Spleen (tissue), 11 donors: ENCODE data around the gene OR10A5. TPM values are rescaled to one million over a fixed set of nuclear protein-coding genes. Genes with fewer than 3 reads are reported as not detected.

Experiments
- DNase-seq: peaks from one replicate; pipeline ENCODE4 v3.0.0-alpha.2; 2020
- H3K27ac ChIP-seq, 8 donors: fragments of 200-600 bp; sonication (generic) in 7 of 8; 1 replicate in 4 of 8; 2 replicates in 4 of 8; pipeline versions ENCODE4 v1.5.0 to v1.8.0; 2016 to 2021; ENCODE audit warnings: inconsistent platforms in 4 of 8, mild to moderate bottlenecking in 4 of 8, moderate library complexity in 1 of 8
- H3K27me3 ChIP-seq, 7 donors: fragments of 200-600 bp; sonication (generic) in 6 of 7; replicated peaks in 1 of 7; 1 replicate in 4 of 7; 2 replicates in 3 of 7; pipeline versions ENCODE4 v1.5.0 to v1.8.0; 2016 to 2021; ENCODE audit warnings: inconsistent platforms in 3 of 7, mild to moderate bottlenecking in 1 of 7
- H3K36me3 ChIP-seq, 6 donors: fragments of 200-600 bp; sonication (generic) in 5 of 6; 1 replicate in 4 of 6; 2 replicates in 2 of 6; pipeline versions ENCODE4 v1.5.0 to v1.8.0; 2016 to 2021; ENCODE audit warnings: inconsistent platforms in 2 of 6
- H3K4me1 ChIP-seq, 6 donors: fragments of 200-600 bp; sonication (generic) in 5 of 6; 1 replicate in 3 of 6; 2 replicates in 3 of 6; pipeline versions ENCODE4 v1.5.0 to v1.8.0; 2016 to 2021; ENCODE audit warnings: inconsistent platforms in 3 of 6
- H3K4me3 ChIP-seq, 8 donors: fragments of 200-600 bp; sonication (generic) in 7 of 8; 1 replicate in 4 of 8; 2 replicates in 4 of 8; pipeline versions ENCODE4 v1.5.0 to v1.8.0; 2016 to 2021; ENCODE audit warnings: inconsistent platforms in 4 of 8, mild to moderate bottlenecking in 4 of 8, moderate library complexity in 2 of 8
- H3K9me3 ChIP-seq, 8 donors: fragments of 200-600 bp; sonication (generic) in 7 of 8; 1 replicate in 4 of 8; 2 replicates in 4 of 8; pipeline versions ENCODE4 v1.5.0 to v1.8.0; 2016 to 2021; ENCODE audit warnings: inconsistent platforms in 4 of 8
- POLR2A ChIP-seq, 3 donors: fragments of 450-650 bp; IDR thresholded peaks; one replicate each; pipeline ENCODE4 v1.5.1; 2017; ENCODE audit warnings: antibody characterized with exemption in 3 of 3, mild to moderate bottlenecking in 1 of 3
- POLR2AphosphoS5 ChIP-seq, 3 donors: sonication (generic); formaldehyde crosslinking; IDR thresholded peaks; one replicate each; pipeline ENCODE4 v1.5.1; 2017; ENCODE audit warnings: antibody characterized with exemption in 3 of 3
- WGBS, 5 donors: extraction: QIAGEN DNeasy Blood & Tissue Kit in 3 of 5; methylation state at CpG; one replicate each; pipeline versions ENCODE4 v1.1.5 to v1.1.7; 2013 to 2018; 5-methylcytosine and 5-hydroxymethylcytosine counted together
- intact Hi-C: fragments of 100-400 bp; cut with DNase I; formaldehyde crosslinking; loops from one replicate; pipeline ENCODE4 v1.15.0; 2023; ENCODE audit warnings: low total_unique reads
- polyA plus RNA-seq, 3 donors: library from polyadenylated mRNA; stranded (reverse); fragments of 200-250 nt; gene quantifications; one replicate each; pipeline ENCODE4 v1.2.1, GENCODE V29; 2013
- total RNA-seq, 7 donors: library from RNA; depleted of rRNA in 3 of 7; stranded (reverse); fragments of >200 nt in 3 of 7; fragmentation: NEBNext Ultra II Directional in 4 of 7; extraction: Animal tissue kit (Norgen Biotek cat#: 25700) in 4 of 7; gene quantifications; one replicate each; pipeline versions ENCODE4 v1.1.0 to v1.2.1, GENCODE V29; 2016 to 2021
- TF ChIP-seq, protein P1 (sequence below), 11 experiments: fragments of 200-600 bp in 7 of 11; fragments of 450-650 bp in 4 of 11; sonication (generic) in 4 of 11; IDR thresholded peaks in 8 of 11; conservative IDR thresholded peaks in 3 of 11; 1 replicate in 7 of 11; 2 replicates in 4 of 11; pipeline versions ENCODE4 v1.4.0 to v1.8.0; 2016 to 2021; ENCODE audit warnings: antibody characterized with exemption in 11 of 11, inconsistent platforms in 4 of 11, mild to moderate bottlenecking in 1 of 11
- donor health status: healthy with polysubstance abuse.
- donor health status: DM: no; HTN: no; CAD: no; lungs with moderate emphysema.
- donor health status: DM: no; HTN: no; CAD: no.
- donor health status: Bipolar disorder and iron deficiency.
- donor health status: healthy.
- donor health status: DM: no; HTN: no; CAD: no.
- donor health status: DM: yes; HTN: yes; CAD: no.

Gene OR10A5
- total and polyA plus RNA-seq, 10 donors: not detected

DNA sequence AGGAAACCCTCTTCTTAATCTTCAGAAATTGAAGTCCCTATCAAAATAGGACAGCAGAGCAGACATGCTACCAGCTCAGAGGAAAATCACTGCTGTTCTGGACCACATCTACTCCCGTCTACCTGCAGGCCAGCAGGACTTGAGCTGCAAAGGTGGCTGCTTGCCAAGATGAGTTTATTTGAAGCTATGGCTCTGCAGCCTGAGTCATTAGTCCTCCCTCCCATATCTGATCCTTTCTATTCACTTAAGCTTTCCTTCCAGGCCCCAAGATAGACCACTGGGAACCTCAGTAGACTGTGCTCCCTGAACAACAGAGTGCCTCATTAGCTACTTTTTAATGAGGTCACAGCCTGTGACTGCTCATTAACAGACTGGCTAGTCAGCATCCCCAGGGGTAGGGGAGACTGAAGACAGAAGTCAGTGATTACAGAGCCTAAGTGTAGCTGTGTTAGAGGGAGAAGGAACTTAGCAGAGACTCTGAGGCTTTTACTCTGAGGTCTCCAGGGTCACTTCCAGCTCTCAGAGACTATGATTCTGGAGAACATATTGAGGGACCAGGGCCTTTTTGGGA lies 10.6 kb downstream of the OR10A5 start:
- Histone ChIP-seq H3K4me3 (no peak overlapping the region), H3K36me3 (no peaks in the 10 kb centered on the region), H3K27ac (no peak overlapping the region), H3K27me3 (no peaks in the 10 kb centered on the region), H3K9me3 (peaks cover 0 to 30% (median 22%) of the 10 kb centered on the region in 8 donors), H3K4me1 (no peaks in the 10 kb centered on the region)
- no peak for DNase-seq
- intact Hi-C loops: no loop called here
- TF ChIP-seq POLR2A (IDR thresholded peaks at IDR 0.05) (no peak), POLR2AphosphoS5 (IDR thresholded peaks at IDR 0.05) (no peak)
- TF ChIP-seq, protein P1, sequence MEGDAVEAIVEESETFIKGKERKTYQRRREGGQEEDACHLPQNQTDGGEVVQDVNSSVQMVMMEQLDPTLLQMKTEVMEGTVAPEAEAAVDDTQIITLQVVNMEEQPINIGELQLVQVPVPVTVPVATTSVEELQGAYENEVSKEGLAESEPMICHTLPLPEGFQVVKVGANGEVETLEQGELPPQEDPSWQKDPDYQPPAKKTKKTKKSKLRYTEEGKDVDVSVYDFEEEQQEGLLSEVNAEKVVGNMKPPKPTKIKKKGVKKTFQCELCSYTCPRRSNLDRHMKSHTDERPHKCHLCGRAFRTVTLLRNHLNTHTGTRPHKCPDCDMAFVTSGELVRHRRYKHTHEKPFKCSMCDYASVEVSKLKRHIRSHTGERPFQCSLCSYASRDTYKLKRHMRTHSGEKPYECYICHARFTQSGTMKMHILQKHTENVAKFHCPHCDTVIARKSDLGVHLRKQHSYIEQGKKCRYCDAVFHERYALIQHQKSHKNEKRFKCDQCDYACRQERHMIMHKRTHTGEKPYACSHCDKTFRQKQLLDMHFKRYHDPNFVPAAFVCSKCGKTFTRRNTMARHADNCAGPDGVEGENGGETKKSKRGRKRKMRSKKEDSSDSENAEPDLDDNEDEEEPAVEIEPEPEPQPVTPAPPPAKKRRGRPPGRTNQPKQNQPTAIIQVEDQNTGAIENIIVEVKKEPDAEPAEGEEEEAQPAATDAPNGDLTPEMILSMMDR (IDR thresholded peaks at IDR 0.05 in 8 of 11, conservative IDR thresholded peaks at IDR 0.05 in 3 of 11): no peak
- 65 to 89% (median 77%) methylated on average over 1 of the region's 1 CpG for WGBS, 5 donors

- TF ChIP-seq, protein P1 (IDR thresholded peaks at IDR 0.05 in 8 of 11, conservative IDR thresholded peaks at IDR 0.05 in 3 of 11): no peak
- TF ChIP-seq POLR2A (IDR thresholded peaks at IDR 0.05) (no peak), POLR2AphosphoS5 (IDR thresholded peaks at IDR 0.05) (no peak)
Observed at GRCh38 chr11:6856871-6857270, 11.4 kb downstream of the OR10A5 start.

DNA sequence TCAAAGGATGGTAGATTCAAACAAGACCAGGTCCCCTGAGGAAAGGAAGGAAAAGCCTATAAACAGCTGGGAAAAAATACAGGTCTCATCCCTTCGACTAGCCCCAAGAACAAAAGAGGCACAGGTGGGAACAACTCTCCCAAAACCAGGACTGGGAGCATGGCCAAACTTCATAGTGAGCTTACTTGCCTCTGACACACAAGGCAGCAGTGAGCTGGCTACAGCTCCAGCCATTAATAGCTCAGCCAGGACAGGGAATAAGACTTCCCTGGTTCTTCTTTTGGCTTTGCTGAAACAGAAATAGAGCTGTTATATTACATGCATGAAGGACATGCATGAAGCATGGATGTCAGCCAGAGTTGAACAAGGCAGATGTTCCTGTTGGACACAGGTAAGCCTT lies 17.5 kb downstream of the OR10A5 start, which contains the start of gene OR10A2:
Gene OR10A2, plus strand, starts transcription at position 97 of the 400 bp plus-strand sequence. CDS start 6,698 bp downstream, outside the sequence.
- Histone ChIP-seq H3K27ac (no peak within 1 kb of the TSS), H3K9me3 (no peaks in the 10 kb centered on the region), H3K4me1 (no peaks in the 10 kb centered on the region), H3K4me3 (no peak within 1 kb of the TSS), H3K27me3 (no peaks in the 10 kb centered on the region), H3K36me3 (no peaks in the 10 kb centered on the region)
- DNase-seq: no peak
- intact Hi-C loops: no loop called here
- 52 to 70% (median 55%) methylated on average over 1 of the region's 1 CpG for WGBS, 5 donors
- TF ChIP-seq POLR2AphosphoS5 (IDR thresholded peaks at IDR 0.05) (no peak), POLR2A (IDR thresholded peaks at IDR 0.05) (no peak)
- TF ChIP-seq, protein P1 (IDR thresholded peaks at IDR 0.05 in 8 of 11, conservative IDR thresholded peaks at IDR 0.05 in 3 of 11): no peak

More at GRCh38 chr11:6856871-6857270, 11.4 kb downstream of the OR10A5 start:
- no peak for DNase-seq
- Histone ChIP-seq H3K4me1 (no peaks in the 10 kb centered on the region), H3K27me3 (no peaks in the 10 kb centered on the region), H3K36me3 (no peaks in the 10 kb centered on the region), H3K9me3 (peaks cover 0 to 25% (median 19%) of the 10 kb centered on the region in 8 donors), H3K27ac (no peak overlapping the region), H3K4me3 (no peak overlapping the region)
- 45 to 73% (median 67%) methylated on average over 3 of the region's 3 CpGs for WGBS, 5 donors
- intact Hi-C loops: no loop called here

DNA sequence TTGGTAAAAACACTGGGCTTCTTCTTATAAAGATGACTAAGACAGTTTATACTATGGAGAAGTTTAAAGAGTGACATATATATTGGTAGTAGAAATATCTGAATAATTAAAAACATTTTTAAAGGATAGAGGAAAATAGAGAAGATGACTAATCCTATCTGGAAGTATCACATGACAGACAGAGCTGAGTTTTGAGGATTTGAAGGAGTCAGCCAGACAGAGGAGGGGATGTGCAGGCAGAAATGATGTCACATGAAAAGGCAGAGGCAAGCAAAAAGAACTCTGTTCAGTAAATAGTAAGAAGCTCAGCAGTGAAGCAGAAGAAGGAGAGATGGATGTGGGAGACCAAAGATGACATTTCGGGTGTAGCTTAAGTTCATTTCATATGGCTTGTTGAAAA lies 19.0 kb downstream of the OR10A5 start:
- TF ChIP-seq, protein P1 (IDR thresholded peaks at IDR 0.05 in 8 of 11, conservative IDR thresholded peaks at IDR 0.05 in 3 of 11): no peak
- TF ChIP-seq POLR2AphosphoS5 (IDR thresholded peaks at IDR 0.05) (no peak), POLR2A (IDR thresholded peaks at IDR 0.05) (no peak)
- WGBS, 5 donors: 79 to 96% (median 85%) methylated on average over 1 of the region's 1 CpG
- H3K27ac ChIP-seq: no peak overlapping the region
- no peaks in the 10 kb centered on the region for H3K9me3 ChIP-seq
- H3K4me1 ChIP-seq: no peaks in the 10 kb centered on the region
- H3K36me3 ChIP-seq: no peaks in the 10 kb centered on the region
- DNase-seq: no peak
- no peak overlapping the region for H3K4me3 ChIP-seq
- intact Hi-C loops: no loop called here
- no peaks in the 10 kb centered on the region for H3K27me3 ChIP-seq
